H9 (cell line): ENCODE data around the gene SELENOV. TPM values are rescaled to one million over a fixed set of nuclear protein-coding genes. Genes with fewer than 3 reads are reported as not detected.

ENCODE experiments used
- DNase-seq: peaks from one replicate; pipeline ENCODE4 v3.0.0-alpha.2; 2017
- H2AFZ ChIP-seq: one replicate; pipeline ENCODE4 v1.6.1; 2013; ENCODE audit warnings: mild to moderate bottlenecking, low read length, control low read depth, moderate library complexity
- H2AK5ac ChIP-seq: 2 replicates; pipeline ENCODE4 v1.6.1; 2013; ENCODE audit warnings: low read length, control low read depth, mixed read lengths; ENCODE audit not compliant: insufficient read length
- H2BK120ac ChIP-seq: one replicate; pipeline ENCODE4 v1.6.1; 2013; ENCODE audit warnings: low read depth, mild to moderate bottlenecking, low read length, control low read depth, inconsistent platforms; ENCODE audit not compliant: poor library complexity, severe bottlenecking
- H2BK12ac ChIP-seq: 2 replicates; pipeline ENCODE4 v1.6.1; 2013; ENCODE audit warnings: low read length, control low read depth, mixed read lengths, low read depth; ENCODE audit not compliant: insufficient read length
- H2BK15ac ChIP-seq: 2 replicates; pipeline ENCODE4 v1.6.1; 2013; ENCODE audit warnings: low read depth, low read length, control low read depth
- H2BK20ac ChIP-seq: one replicate; pipeline ENCODE4 v1.6.1; 2013; ENCODE audit warnings: low read depth, mild to moderate bottlenecking, low read length, control low read depth, inconsistent platforms; ENCODE audit not compliant: poor library complexity, severe bottlenecking
- H2BK5ac ChIP-seq: 2 replicates; pipeline ENCODE4 v1.6.1; 2013; ENCODE audit warnings: low read length, control low read depth, mixed read lengths; ENCODE audit not compliant: insufficient read length
- H3K14ac ChIP-seq: 2 replicates; pipeline ENCODE4 v1.6.1; 2013; ENCODE audit warnings: low read length, control low read depth; ENCODE audit not compliant: insufficient read depth
- H3K18ac ChIP-seq: 2 replicates; pipeline ENCODE4 v1.6.1; 2013; ENCODE audit warnings: low read depth, mild to moderate bottlenecking, mixed read lengths, low read length, control low read depth; ENCODE audit not compliant: insufficient read length
- H3K23ac ChIP-seq: 2 replicates; pipeline ENCODE4 v1.6.1; 2013; ENCODE audit warnings: low read length, control low read depth, mixed read lengths, low read depth; ENCODE audit not compliant: insufficient read length
- H3K23me2 ChIP-seq: 2 replicates; pipeline ENCODE4 v1.6.1; 2013; ENCODE audit warnings: low read depth, mild to moderate bottlenecking, mixed read lengths, low read length, control low read depth; ENCODE audit not compliant: insufficient read length, poor library complexity, severe bottlenecking
- H3K27ac ChIP-seq: 2 replicates; pipeline ENCODE4 v1.5.1; 2013; ENCODE audit warnings: low read length, control low read depth, mixed read lengths, low read depth; ENCODE audit not compliant: insufficient read length
- H3K27me3 ChIP-seq: 2 replicates; pipeline ENCODE4 v1.6.1; 2013; ENCODE audit warnings: low read length, control low read depth, inconsistent platforms; ENCODE audit not compliant: insufficient read depth
- H3K4ac ChIP-seq: 2 replicates; pipeline ENCODE4 v1.6.1; 2013; ENCODE audit warnings: low read depth, mild to moderate bottlenecking, control low read depth, inconsistent platforms, low read length, moderate library complexity
- H3K4me1 ChIP-seq: 2 replicates; pipeline ENCODE4 v1.6.1; 2013; ENCODE audit warnings: low read length, control low read depth, inconsistent platforms; ENCODE audit not compliant: insufficient read depth
- H3K4me2 ChIP-seq: 2 replicates; pipeline ENCODE4 v1.6.1; 2013; ENCODE audit warnings: low read length, control low read depth, mixed read lengths; ENCODE audit not compliant: insufficient read length, insufficient read depth
- H3K56ac ChIP-seq: 2 replicates; pipeline ENCODE4 v1.6.1; 2013; ENCODE audit warnings: low read depth, mild to moderate bottlenecking, mixed read lengths, low read length, control low read depth; ENCODE audit not compliant: insufficient read length
- H3K79me1 ChIP-seq: 2 replicates; pipeline ENCODE4 v1.6.1; 2013; ENCODE audit warnings: low read depth, mild to moderate bottlenecking, moderate library complexity, low read length, control low read depth, inconsistent platforms; ENCODE audit not compliant: insufficient read depth, poor library complexity, severe bottlenecking
- H3K79me2 ChIP-seq: 2 replicates; pipeline ENCODE4 v1.6.1; 2013; ENCODE audit warnings: low read length, control low read depth, inconsistent platforms; ENCODE audit not compliant: insufficient read depth
- H3K9ac ChIP-seq: 2 replicates; pipeline ENCODE4 v1.6.1; 2013; ENCODE audit warnings: low read length, control low read depth, mixed read lengths; ENCODE audit not compliant: insufficient read length; ENCODE audit errors: extremely low read depth
- H3K9me3 ChIP-seq: one replicate; pipeline ENCODE4 v1.6.1; 2013; ENCODE audit warnings: low read depth, low read length, inconsistent platforms; ENCODE audit not compliant: control insufficient read depth
- H3T11ph ChIP-seq: one replicate; pipeline ENCODE4 v1.6.1; 2013; ENCODE audit warnings: mild to moderate bottlenecking, low read length, control low read depth, inconsistent platforms
- H4K20me1 ChIP-seq: one replicate; pipeline ENCODE4 v1.6.1; 2013; ENCODE audit not compliant: control insufficient read depth, insufficient read length, insufficient read depth
- H4K5ac ChIP-seq: 2 replicates; pipeline ENCODE4 v1.6.1; 2013; ENCODE audit warnings: low read depth, mild to moderate bottlenecking, mixed read lengths, low read length, control low read depth; ENCODE audit not compliant: insufficient read length
- H4K8ac ChIP-seq: replicated peaks from 2 replicates; pipeline ENCODE4 v1.6.1; 2013; ENCODE audit warnings: low read length, control low read depth, mixed read lengths, low read depth; ENCODE audit not compliant: insufficient read length
- H4K91ac ChIP-seq: 2 replicates; pipeline ENCODE4 v1.6.1; 2013; ENCODE audit warnings: low read depth, mild to moderate bottlenecking, moderate library complexity, mixed read lengths, low read length, control low read depth; ENCODE audit not compliant: insufficient read length
- H3K27ac Mint-ChIP-seq, 3 experiments: 2 replicates in 2 of 3; 3 replicates in 1 of 3; pipeline ENCODE4 v1.8.0; 2020 to 2021; ENCODE audit warnings: mixed read lengths in 3 of 3, mild to moderate bottlenecking in 1 of 3, moderate library complexity in 1 of 3
- H3K27me3 Mint-ChIP-seq: 2 replicates; pipeline ENCODE4 v1.8.0; 2021; ENCODE audit warnings: low read depth, mild to moderate bottlenecking, moderate library complexity, mixed read lengths
- H3K36me3 Mint-ChIP-seq, 3 experiments: 2 replicates in 2 of 3; 3 replicates in 1 of 3; pipeline ENCODE4 v1.8.0; 2020 to 2021; ENCODE audit warnings: low read depth in 3 of 3, mixed read lengths in 3 of 3; ENCODE audit not compliant: insufficient read depth in 1 of 3
- H3K4me1 Mint-ChIP-seq, 2 experiments: 2 replicates each; pipeline ENCODE4 v1.8.0; 2020; ENCODE audit warnings: mixed read lengths in 2 of 2
- H3K4me3 Mint-ChIP-seq, 2 experiments: 2 replicates in 1 of 2; 3 replicates in 1 of 2; pipeline ENCODE4 v1.8.0; 2020 to 2021; ENCODE audit warnings: mild to moderate bottlenecking in 2 of 2, mixed read lengths in 2 of 2, moderate library complexity in 1 of 2
- H3K9me3 Mint-ChIP-seq, 2 experiments: 2 replicates in 1 of 2; 3 replicates in 1 of 2; pipeline ENCODE4 v1.8.0; 2020; ENCODE audit warnings: mild to moderate bottlenecking in 2 of 2, mixed read lengths in 2 of 2, moderate library complexity in 1 of 2
- CTCF ChIP-seq: fragments of 200-600 bp; sonication (generic); conservative IDR thresholded peaks from 3 replicates; pipeline ENCODE4 v1.8.0; 2021; ENCODE audit warnings: antibody characterized with exemption, mild to moderate bottlenecking
- WGBS: extraction: QIAGEN DNeasy Blood & Tissue Kit; methylation state at CpG from one replicate; pipeline ENCODE4 v1.1.7; 2013; ENCODE audit warnings: missing lambda C conversion rate, low lambda C conversion rate, mixed read lengths; ENCODE audit not compliant: insufficient read length; ENCODE audit errors: extremely low coverage; 5-methylcytosine and 5-hydroxymethylcytosine counted together
- total RNA-seq: library from RNA; stranded (reverse); gene quantifications from 2 replicates; pipeline ENCODE4 v1.2.1, GENCODE V29; 2021

SELENOV gene
- total RNA-seq, 1 experiment from 2014 or later: 6.9 TPM

GRCh38 chr19:39472746-39473442, 42.0 kb upstream of the SELENOV start:
- H3K4me1 Mint-ChIP-seq: peaks cover 0 to 5% of the 10 kb centered on the region in 2 experiments; a peak in 1 of 4 replicates
- H4K91ac ChIP-seq: no peak overlapping the region
- no CpG with 5 or more reads among the region's 32 CpGs for WGBS
- no peak overlapping the region for H3K14ac ChIP-seq
- no peak overlapping the region for H3K4ac ChIP-seq
- no peak overlapping the region for H3K23ac ChIP-seq
- no peaks in the 10 kb centered on the region for H3K79me2 ChIP-seq
- no peak for DNase-seq
- no peak overlapping the region for H2BK5ac ChIP-seq
- H2BK12ac ChIP-seq: no peak overlapping the region
- peaks cover 50 to 86% (median 82%) of the 10 kb centered on the region in 3 experiments; a peak in 6 of 7 replicates for H3K36me3 Mint-ChIP-seq
- no peak overlapping the region for H2BK120ac ChIP-seq
- no peaks in the 10 kb centered on the region for H3K79me1 ChIP-seq
- H3K9me3 ChIP-seq: no peaks in the 10 kb centered on the region
- TF ChIP-seq CTCF: no peak
- H3T11ph ChIP-seq: no peak overlapping the region
- H3K23me2 ChIP-seq: no peaks in the 10 kb centered on the region
- H3K18ac ChIP-seq: no peak overlapping the region
- no peak overlapping the region for H3K4me2 ChIP-seq
- H3K4me1 ChIP-seq: no peaks in the 10 kb centered on the region
- no peaks in the 10 kb centered on the region for H4K20me1 ChIP-seq
- H3K27ac Mint-ChIP-seq: no peak overlapping the region
- no peaks in the 10 kb centered on the region for H3K27me3 ChIP-seq
- no peak overlapping the region for H2AFZ ChIP-seq
- no peak overlapping the region for H4K8ac ChIP-seq
- no peak overlapping the region for H2BK20ac ChIP-seq
- H3K4me3 Mint-ChIP-seq: no peak overlapping the region
- H3K9me3 Mint-ChIP-seq: no peaks in the 10 kb centered on the region; a peak in 1 of 5 replicates
- no peak overlapping the region for H3K27ac ChIP-seq
- H3K9ac ChIP-seq: no peak overlapping the region
- H3K27me3 Mint-ChIP-seq: no peaks in the 10 kb centered on the region; the same call in 1 of the 2 replicates
- H4K5ac ChIP-seq: no peak overlapping the region
- no peak overlapping the region for H3K56ac ChIP-seq
- no peak overlapping the region for H2AK5ac ChIP-seq
- H2BK15ac ChIP-seq: no peak overlapping the region
